GM21528 (cell line): ENCODE measurements around the gene GTPBP1.
A peak's percentile ranks its signal among the peaks of the same experiment; 100 is the strongest.

Experiments used
- ATAC-seq: cut with Tn5 transposase; IDR thresholded peaks from one replicate; pipeline ENCODE4 v1.9.1; 2021; ENCODE audit warnings: mild to moderate bottlenecking, moderate library complexity; ENCODE audit not compliant: unreplicated experiment, low FRiP score

Gene GTPBP1

GRCh38 chr22:38700789-38701628 lies 4.7 kb upstream of the GTPBP1 start, which contains the start of gene JOSD1:
Gene JOSD1 (minus strand): TSS chr22:38700943. CDS start chr22:38699987, 956 bp downstream.
- ATAC-seq: peak; percentile 41

GRCh38 chr22:38704654-38705234 lies 1.0 kb upstream of the GTPBP1 start:
- no peak for ATAC-seq

- ATAC-seq: peak; percentile 11
These were observed 557 bp downstream of the GTPBP1 start for GRCh38 chr22:38706101-38706900.

GRCh38 chr22:38706901-38707195 lies 1.1 kb downstream of the GTPBP1 start:
- no peak for ATAC-seq

GRCh38 chr22:38707346-38707745 lies 1.6 kb downstream of the GTPBP1 start:
- no peak for ATAC-seq

- ATAC-seq: no peak
These were observed 2.2 kb downstream of the GTPBP1 start for GRCh38 chr22:38707984-38708383.

- ATAC-seq: no peak
These were observed 3.6 kb downstream of the GTPBP1 start for GRCh38 chr22:38709306-38709705.

GRCh38 chr22:38710351-38710750 lies 4.6 kb downstream of the GTPBP1 start:
- no peak for ATAC-seq

GRCh38 chr22:38710866-38711265 lies 5.1 kb downstream of the GTPBP1 start:
- ATAC-seq: no peak

- no peak for ATAC-seq
These were observed 6.9 kb downstream of the GTPBP1 start for GRCh38 chr22:38712486-38713207.

- ATAC-seq: no peak
These were observed 8.2 kb downstream of the GTPBP1 start for GRCh38 chr22:38713921-38714320.

- ATAC-seq: no peak
These were observed 9.5 kb downstream of the GTPBP1 start for GRCh38 chr22:38715176-38715764.

GRCh38 chr22:38715852-38716251 lies 10.1 kb downstream of the GTPBP1 start:
- ATAC-seq: no peak

GRCh38 chr22:38716271-38716670 lies 10.5 kb downstream of the GTPBP1 start:
- no peak for ATAC-seq

- ATAC-seq: no peak
These were observed 11.1 kb downstream of the GTPBP1 start for GRCh38 chr22:38716826-38717225.

GRCh38 chr22:38717244-38717643 lies 11.5 kb downstream of the GTPBP1 start:
- ATAC-seq: no peak

- no peak for ATAC-seq
These were observed 12.7 kb downstream of the GTPBP1 start for GRCh38 chr22:38718414-38718813.

- no peak for ATAC-seq
These were observed 13.5 kb downstream of the GTPBP1 start for GRCh38 chr22:38719196-38719595.

GRCh38 chr22:38720350-38720749 lies 14.6 kb downstream of the GTPBP1 start:
- ATAC-seq: no peak

- no peak for ATAC-seq
These were observed 15.8 kb downstream of the GTPBP1 start for GRCh38 chr22:38721551-38721950.
